BE2C (cell line): ENCODE measurements around the gene VOPP1.

Experiments
- DNase-seq: peaks from one replicate; pipeline ENCODE4 v3.0.0-alpha.2; 2020
- H3K27me3 ChIP-seq: fragments of 250-450 bp; sonication (Bioruptor Pico); 2 replicates; pipeline ENCODE4 v1.5.1; 2020; ENCODE audit warnings: mild to moderate bottlenecking
- H3K36me3 ChIP-seq: fragments of 250-450 bp; sonication (Bioruptor Pico); 2 replicates; pipeline ENCODE4 v1.5.1; 2020; ENCODE audit warnings: mild to moderate bottlenecking
- H3K4me1 ChIP-seq: fragments of 250-450 bp; sonication (Bioruptor Pico); 2 replicates; pipeline ENCODE4 v1.5.1; 2020
- H3K4me3 ChIP-seq: 2 replicates; pipeline ENCODE4 v1.5.1; 2011; ENCODE audit warnings: low read depth, low read length
- H3K9me3 ChIP-seq: fragments of 250-450 bp; sonication (Bioruptor Pico); 2 replicates; pipeline ENCODE4 v1.5.1; 2020
- TF ChIP-seq, protein P1 (sequence below): IDR thresholded peaks from 2 replicates; pipeline ENCODE4 v1.5.1; 2012; ENCODE audit warnings: mild to moderate bottlenecking, low read depth, low read length

Gene VOPP1

DNA sequence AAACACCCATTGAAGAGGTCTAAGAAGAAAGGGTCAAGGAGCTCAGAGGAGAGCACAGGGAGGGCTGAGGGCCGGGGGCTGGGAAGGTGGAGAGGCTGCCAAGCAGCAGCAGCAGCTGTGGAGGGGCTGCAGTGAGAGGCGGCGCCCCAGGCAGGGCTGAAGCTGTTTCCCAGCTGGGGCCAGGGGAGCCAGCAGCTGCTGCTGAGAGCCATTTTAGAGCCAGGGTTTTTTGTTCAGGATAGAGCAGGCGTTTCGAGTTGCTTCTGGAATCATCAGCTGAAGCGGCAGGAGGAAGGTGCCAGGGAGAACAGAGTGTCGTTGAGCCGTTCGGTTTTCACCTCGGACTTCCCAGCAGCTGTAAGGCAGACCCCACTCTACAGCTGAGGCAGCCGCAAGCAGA is 144.5 kb downstream of the VOPP1 start:
- H3K27me3 ChIP-seq = no peaks in the 10 kb centered on the region
- TF ChIP-seq, protein P1, sequence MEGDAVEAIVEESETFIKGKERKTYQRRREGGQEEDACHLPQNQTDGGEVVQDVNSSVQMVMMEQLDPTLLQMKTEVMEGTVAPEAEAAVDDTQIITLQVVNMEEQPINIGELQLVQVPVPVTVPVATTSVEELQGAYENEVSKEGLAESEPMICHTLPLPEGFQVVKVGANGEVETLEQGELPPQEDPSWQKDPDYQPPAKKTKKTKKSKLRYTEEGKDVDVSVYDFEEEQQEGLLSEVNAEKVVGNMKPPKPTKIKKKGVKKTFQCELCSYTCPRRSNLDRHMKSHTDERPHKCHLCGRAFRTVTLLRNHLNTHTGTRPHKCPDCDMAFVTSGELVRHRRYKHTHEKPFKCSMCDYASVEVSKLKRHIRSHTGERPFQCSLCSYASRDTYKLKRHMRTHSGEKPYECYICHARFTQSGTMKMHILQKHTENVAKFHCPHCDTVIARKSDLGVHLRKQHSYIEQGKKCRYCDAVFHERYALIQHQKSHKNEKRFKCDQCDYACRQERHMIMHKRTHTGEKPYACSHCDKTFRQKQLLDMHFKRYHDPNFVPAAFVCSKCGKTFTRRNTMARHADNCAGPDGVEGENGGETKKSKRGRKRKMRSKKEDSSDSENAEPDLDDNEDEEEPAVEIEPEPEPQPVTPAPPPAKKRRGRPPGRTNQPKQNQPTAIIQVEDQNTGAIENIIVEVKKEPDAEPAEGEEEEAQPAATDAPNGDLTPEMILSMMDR = no peak
- H3K9me3 ChIP-seq = no peaks in the 10 kb centered on the region
- H3K36me3 ChIP-seq = no peaks in the 10 kb centered on the region; the same call in 1 of the 2 replicates
- H3K4me3 ChIP-seq = no peak overlapping the region
- DNase-seq = no peak
- H3K4me1 ChIP-seq = no peaks in the 10 kb centered on the region

DNA sequence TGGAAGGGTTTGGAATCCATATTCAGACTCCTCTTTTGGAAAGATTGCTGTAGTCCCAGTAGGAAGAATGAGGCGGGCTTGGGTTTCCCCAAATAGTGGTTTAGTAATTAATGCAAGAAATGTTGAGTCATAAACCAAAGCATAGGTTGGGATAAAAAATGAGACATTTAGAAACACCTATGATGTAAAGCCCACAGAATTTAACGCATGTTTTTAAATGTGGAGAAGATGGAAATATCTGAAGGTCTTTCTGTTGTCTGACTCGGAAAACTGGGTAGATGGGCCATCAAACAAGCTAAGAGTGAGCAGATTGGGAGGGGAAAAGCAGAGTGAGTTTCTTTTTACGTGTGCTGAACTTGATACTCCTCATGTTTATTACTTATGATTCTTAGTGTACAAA is 145.0 kb downstream of the VOPP1 start:
- Histone ChIP-seq H3K4me1 (no peaks in the 10 kb centered on the region), H3K36me3 (no peaks in the 10 kb centered on the region; the same call in 1 of the 2 replicates), H3K9me3 (no peaks in the 10 kb centered on the region), H3K4me3 (no peak overlapping the region), H3K27me3 (no peaks in the 10 kb centered on the region)
- TF ChIP-seq, protein P1 = no peak
- no peak for DNase-seq

DNA sequence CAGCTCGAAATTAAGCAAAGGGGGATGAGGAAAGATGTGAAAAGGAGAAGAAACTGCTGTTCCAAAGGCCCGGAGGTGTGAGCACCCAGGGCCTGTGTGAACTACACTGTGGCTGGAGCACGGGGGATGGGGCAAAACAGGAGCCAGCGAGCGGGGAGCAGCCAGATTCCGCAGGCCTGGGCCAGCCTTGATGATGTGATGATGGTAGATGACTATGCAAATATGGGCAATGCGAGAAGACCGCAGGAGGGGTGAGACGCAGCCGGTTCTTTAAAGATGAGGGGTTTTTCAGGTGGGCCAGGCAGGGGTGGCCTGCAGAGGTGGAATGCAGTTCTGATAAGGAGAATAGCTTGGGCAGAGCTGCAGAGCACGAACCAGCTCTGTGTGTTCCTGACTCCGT is 145.6 kb downstream of the VOPP1 start:
- Histone ChIP-seq H3K4me3 (no peak overlapping the region), H3K27me3 (no peaks in the 10 kb centered on the region), H3K9me3 (no peaks in the 10 kb centered on the region), H3K36me3 (no peaks in the 10 kb centered on the region; the same call in 1 of the 2 replicates), H3K4me1 (no peaks in the 10 kb centered on the region)
- no peak for DNase-seq
- TF ChIP-seq, protein P1 = no peak

DNA sequence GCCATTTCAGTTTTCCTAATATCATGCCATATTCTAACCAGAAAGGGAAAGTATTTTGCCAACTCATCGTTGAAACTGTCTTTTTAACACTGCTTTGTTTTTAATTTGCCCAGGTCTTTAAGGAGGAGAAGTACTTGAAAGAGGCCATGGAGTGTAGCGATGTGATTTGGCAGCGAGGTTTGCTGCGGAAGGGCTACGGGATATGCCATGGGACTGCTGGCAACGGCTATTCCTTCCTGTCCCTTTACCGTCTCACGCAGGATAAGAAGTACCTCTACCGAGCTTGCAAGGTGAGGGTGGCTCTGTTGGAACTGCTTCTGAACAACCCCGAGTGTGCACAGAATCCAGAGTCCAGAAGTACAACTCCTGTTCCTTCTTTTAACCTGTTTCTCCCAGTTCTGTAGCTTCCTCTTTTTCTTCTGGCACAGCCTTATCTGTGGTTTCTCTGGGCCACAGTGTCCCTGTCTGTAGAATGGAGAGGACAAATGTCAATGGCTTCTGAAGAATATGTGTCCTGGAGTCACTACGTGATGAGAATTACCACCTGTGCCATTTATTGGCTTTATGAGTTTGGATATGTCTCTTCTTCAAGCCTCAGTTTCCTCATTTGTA is 147.1 kb downstream of the VOPP1 start:
- Histone ChIP-seq H3K36me3 (no peaks in the 10 kb centered on the region; the same call in 1 of the 2 replicates), H3K4me1 (no peaks in the 10 kb centered on the region), H3K9me3 (no peaks in the 10 kb centered on the region), H3K27me3 (no peaks in the 10 kb centered on the region), H3K4me3 (no peak overlapping the region)
- DNase-seq = no peak
- TF ChIP-seq, protein P1 = no peak

DNA sequence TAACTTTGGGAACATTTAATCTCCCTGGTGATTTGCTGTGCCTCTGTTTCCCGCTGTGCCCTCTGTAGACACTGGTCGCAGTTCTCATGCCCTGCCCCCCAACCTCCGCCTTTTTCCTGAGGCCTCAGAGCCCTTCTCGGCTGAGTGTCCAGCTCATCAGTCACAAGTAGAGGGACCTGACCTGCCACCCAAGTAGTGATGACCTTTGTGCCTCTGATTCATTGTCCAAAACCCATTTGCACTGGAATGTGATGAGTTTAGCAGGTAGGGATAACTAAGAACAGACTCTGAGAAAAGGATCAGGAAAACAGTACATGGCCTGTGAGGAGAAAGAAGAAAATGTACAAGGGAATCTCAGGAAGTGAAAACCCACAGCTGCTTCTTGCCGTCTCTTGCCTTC is 148.4 kb downstream of the VOPP1 start:
- Histone ChIP-seq H3K4me1 (no peaks in the 10 kb centered on the region), H3K27me3 (no peaks in the 10 kb centered on the region), H3K9me3 (no peaks in the 10 kb centered on the region), H3K36me3 (no peaks in the 10 kb centered on the region; the same call in 1 of the 2 replicates), H3K4me3 (no peak overlapping the region)
- TF ChIP-seq, protein P1 = no peak
- DNase-seq = no peak

DNA sequence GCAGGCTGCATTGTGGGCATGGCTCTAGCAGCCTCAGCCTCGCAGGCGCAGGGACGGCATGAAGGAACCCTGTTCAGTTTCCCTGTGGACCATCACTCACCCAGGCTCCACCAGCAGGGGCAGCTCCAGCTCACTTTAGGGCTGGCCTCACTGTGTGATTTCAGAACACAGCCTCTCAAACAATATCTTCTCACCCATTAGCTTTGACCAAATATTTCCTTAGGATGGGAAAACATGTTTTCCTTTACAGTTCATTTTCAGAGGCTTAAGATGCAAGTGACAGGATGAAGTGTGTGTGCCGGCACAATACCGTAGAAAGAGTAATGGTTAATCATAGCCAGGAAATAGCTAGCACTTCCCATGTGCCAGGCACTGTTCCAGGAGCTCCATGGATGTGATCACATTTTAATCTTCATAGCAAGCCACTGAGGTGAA is 149.0 kb downstream of the VOPP1 start:
- H3K27me3 ChIP-seq = no peaks in the 10 kb centered on the region
- H3K36me3 ChIP-seq = no peaks in the 10 kb centered on the region; the same call in 1 of the 2 replicates
- TF ChIP-seq, protein P1 = no peak
- H3K4me3 ChIP-seq = no peak overlapping the region
- no peak for DNase-seq
- H3K4me1 ChIP-seq = no peaks in the 10 kb centered on the region
- no peaks in the 10 kb centered on the region for H3K9me3 ChIP-seq
